NB4 (cell line): Measurements from ENCODE around the gene SHISA5.

Experiments used
- CTCF ChIP-seq: IDR thresholded peaks from one replicate; pipeline ENCODE4 v1.5.1; 2012; ENCODE audit warnings: low read depth, low read length
- MAX ChIP-seq: IDR thresholded peaks from 2 replicates; pipeline ENCODE4 v1.6.1; 2011; ENCODE audit warnings: low read depth, low read length
- POLR2A ChIP-seq: IDR thresholded peaks from 2 replicates; pipeline ENCODE4 v1.6.1; 2011; ENCODE audit warnings: mild to moderate bottlenecking; ENCODE audit not compliant: insufficient read length; ENCODE audit errors: extremely low read depth

- no peak for TF ChIP-seq CTCF
- TF ChIP-seq POLR2A: no peak
- TF ChIP-seq MAX: no peak
These were observed 1.2 kb downstream of the SHISA5 start for GRCh38 chr3:48502728-48503168.
